Muscle layer of duodenum (tissue), 2 donors: ENCODE results near the gene ACOX3.
"Not testable (repeated sequence)": the region's sequence is repeated elsewhere in the genome, so short reads cannot be mapped to it uniquely, and the experiment has no call there.

ENCODE experiments used
- H3K27ac ChIP-seq: one replicate; pipeline ENCODE4 v1.7.0; 2013; ENCODE audit warnings: mild to moderate bottlenecking, low read length
- H3K27me3 ChIP-seq: one replicate; pipeline ENCODE4 v1.7.0; 2013; ENCODE audit warnings: low read depth, mild to moderate bottlenecking, control low read depth, low read length
- H3K36me3 ChIP-seq, 2 donors: one replicate each; pipeline ENCODE4 v1.7.0; 2013; ENCODE audit warnings: low read length in 2 of 2, control low read depth in 1 of 2, mild to moderate bottlenecking in 1 of 2; ENCODE audit not compliant: insufficient read depth in 2 of 2, control insufficient read depth in 1 of 2
- H3K4me1 ChIP-seq, 2 donors: one replicate each; pipeline ENCODE4 v1.7.0; 2013; ENCODE audit warnings: low read length in 2 of 2, mild to moderate bottlenecking in 2 of 2, control low read depth in 1 of 2, moderate library complexity in 1 of 2; ENCODE audit not compliant: insufficient read depth in 2 of 2, control insufficient read depth in 1 of 2
- H3K4me3 ChIP-seq, 2 donors: one replicate each; pipeline ENCODE4 v1.7.0; 2013; ENCODE audit warnings: low read length in 2 of 2, low read depth in 1 of 2, mild to moderate bottlenecking in 1 of 2
- H3K9me3 ChIP-seq, 2 donors: one replicate each; pipeline ENCODE4 v1.7.0; 2013; ENCODE audit warnings: low read length in 2 of 2, control low read depth in 1 of 2, mild to moderate bottlenecking in 1 of 2; ENCODE audit not compliant: control insufficient read depth in 1 of 2
- donor health status: healthy.

Gene ACOX3

GRCh38 chr4:8393593-8394038, 46.9 kb downstream of the ACOX3 start:
- Histone ChIP-seq H3K36me3 (peaks cover 9 to 48% of the 10 kb centered on the region in 2 donors), H3K9me3 (no peaks in the 10 kb centered on the region), H3K4me3 (no peak overlapping the region), H3K27me3 (no peaks in the 10 kb centered on the region), H3K27ac (peak overlapping the region; percentile 47), H3K4me1 (peaks cover 16 to 32% of the 10 kb centered on the region in 2 donors)

- Histone ChIP-seq H3K9me3 (no peaks in the 10 kb centered on the region), H3K4me1 (peaks cover 16 to 32% of the 10 kb centered on the region in 2 donors), H3K27ac (no peak overlapping the region), H3K36me3 (peaks cover 11 to 53% of the 10 kb centered on the region in 2 donors), H3K4me3 (no peak overlapping the region), H3K27me3 (no peaks in the 10 kb centered on the region)
Observed at GRCh38 chr4:8392591-8393190, 47.8 kb downstream of the ACOX3 start.

DNA sequence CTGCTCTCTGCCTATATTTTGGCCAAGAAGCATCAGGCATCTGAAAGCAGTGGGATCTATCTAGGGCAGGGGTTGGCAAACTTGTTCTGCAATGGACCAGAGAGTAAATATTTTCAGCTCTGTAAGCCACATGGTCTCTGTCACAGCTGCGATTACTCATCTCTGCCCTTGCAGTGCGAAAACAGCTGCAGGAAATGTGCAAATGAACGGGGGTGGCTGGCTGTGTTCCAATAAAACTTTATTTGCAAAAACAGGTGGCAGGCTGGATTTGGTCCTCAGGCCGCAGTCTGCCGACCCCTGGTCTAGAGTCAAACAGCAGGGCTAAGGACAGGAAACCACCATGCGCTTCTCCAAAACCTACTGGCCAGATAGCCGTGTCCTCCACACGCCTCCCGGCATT, 48.6 kb downstream of the ACOX3 start:
- Histone ChIP-seq H3K4me1 (peaks cover 16 to 32% of the 10 kb centered on the region in 2 donors), H3K27ac (no peak overlapping the region)

DNA sequence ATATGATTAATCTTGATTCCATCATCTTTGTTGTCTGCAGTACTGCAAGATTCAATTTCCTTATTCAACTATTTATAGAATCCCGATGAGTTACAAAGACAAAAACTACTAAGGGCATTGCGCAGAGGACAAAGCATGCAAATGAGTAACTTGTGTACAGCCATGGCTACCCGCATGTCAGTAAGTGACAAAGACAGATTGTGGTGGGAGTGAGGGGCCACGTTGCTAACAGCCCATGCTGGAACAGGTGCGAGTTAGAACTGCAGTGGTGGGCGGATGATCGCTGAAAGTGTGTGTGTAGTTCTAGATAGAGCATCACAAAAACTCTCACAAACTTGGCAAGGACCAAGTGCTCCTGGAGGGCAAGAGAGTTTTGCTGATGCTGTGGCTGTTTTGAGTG, 49.5 kb downstream of the ACOX3 start:
- no peak overlapping the region for H3K4me3 ChIP-seq
- no peaks in the 10 kb centered on the region for H3K9me3 ChIP-seq
- peaks cover 16 to 32% of the 10 kb centered on the region in 2 donors for H3K4me1 ChIP-seq
- H3K27me3 ChIP-seq: no peaks in the 10 kb centered on the region
- H3K36me3 ChIP-seq: peaks cover 14 to 58% of the 10 kb centered on the region in 2 donors
- no peak overlapping the region for H3K27ac ChIP-seq

More for the DNA sequence above, 48.6 kb downstream of the ACOX3 start:
- Histone ChIP-seq H3K4me3 (no peak overlapping the region), H3K27me3 (no peaks in the 10 kb centered on the region), H3K9me3 (no peaks in the 10 kb centered on the region), H3K36me3 (peaks cover 13 to 57% of the 10 kb centered on the region in 2 donors)

DNA sequence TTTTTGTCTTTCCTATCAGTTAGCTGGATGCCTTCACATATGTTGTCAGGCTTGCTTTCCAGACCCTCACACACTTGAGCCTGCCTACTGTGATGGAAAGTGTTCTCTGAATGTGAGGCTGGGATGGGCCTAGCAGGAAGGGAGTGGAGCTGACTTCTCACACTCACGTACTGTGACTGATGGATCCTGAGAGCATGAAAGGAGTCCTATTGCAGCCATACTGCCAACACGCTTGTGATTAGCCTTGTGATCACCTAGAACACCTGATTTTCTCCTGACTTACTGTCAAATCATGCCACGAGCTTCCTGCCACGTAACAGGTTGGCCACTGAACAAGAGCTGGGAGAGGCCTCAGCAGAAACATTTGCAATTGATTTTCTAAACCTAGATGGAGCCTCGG, 49.9 kb downstream of the ACOX3 start:
- Histone ChIP-seq H3K4me1 (peaks cover 16 to 32% of the 10 kb centered on the region in 2 donors), H3K27ac (no peak overlapping the region), H3K27me3 (no peaks in the 10 kb centered on the region), H3K4me3 (no peak overlapping the region), H3K9me3 (no peaks in the 10 kb centered on the region), H3K36me3 (peaks cover 14 to 58% of the 10 kb centered on the region in 2 donors)

- Histone ChIP-seq H3K4me3 (no peak overlapping the region), H3K27me3 (no peaks in the 10 kb centered on the region), H3K4me1 (peaks cover 5 to 25% of the 10 kb centered on the region in 2 donors), H3K36me3 (peaks cover 18 to 51% of the 10 kb centered on the region in 2 donors), H3K9me3 (no peaks in the 10 kb centered on the region), H3K27ac (no peak overlapping the region)
Observed at GRCh38 chr4:8388528-8388870, 52.0 kb downstream of the ACOX3 start.

DNA sequence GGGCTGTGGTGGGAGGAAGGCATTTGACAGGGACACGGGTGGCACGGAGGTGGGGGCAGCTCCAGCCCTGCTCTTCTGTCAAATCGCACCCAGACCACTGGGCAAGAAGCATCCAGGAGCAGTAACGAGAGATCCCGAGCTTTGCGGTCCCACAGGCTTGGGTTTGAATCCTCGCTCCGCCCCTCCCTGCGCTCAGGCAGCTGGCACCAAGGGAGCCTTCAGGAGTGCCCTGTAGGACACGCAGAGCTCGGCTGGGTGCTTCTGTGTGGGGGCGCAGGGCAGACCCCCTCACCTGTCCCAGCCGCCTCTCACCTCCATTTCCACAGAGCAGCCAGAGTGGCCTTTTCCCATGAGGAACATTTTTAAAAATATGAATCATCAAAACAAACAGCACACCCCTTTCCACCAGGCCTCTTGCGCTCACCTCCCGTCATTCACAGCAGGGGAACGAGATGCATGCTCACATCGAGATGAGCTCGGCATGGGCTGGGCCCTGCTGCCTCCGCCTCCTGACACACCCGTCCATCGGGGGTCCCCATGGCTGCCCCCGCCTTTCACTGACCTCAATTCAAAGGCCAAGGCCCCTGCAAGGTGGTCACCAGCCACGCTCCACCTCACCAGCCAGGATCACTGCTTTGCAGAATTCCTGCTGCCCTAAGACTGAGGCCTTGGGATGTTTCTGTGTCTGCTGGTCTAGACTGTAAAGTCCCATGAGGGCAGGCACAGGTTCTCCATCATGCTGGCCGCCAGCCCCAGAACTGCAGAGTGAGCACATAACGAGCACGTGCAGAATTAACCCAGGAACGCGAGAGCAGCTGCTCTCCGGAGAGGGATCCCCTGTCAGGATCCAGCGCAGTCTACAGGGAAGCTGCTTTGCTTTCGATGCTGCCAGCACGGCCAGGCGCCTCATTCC, 52.7 kb downstream of the ACOX3 start:
- Histone ChIP-seq H3K27me3 (no peaks in the 10 kb centered on the region), H3K4me1 (peaks cover 5 to 24% of the 10 kb centered on the region in 2 donors), H3K4me3 (no peak overlapping the region)

DNA sequence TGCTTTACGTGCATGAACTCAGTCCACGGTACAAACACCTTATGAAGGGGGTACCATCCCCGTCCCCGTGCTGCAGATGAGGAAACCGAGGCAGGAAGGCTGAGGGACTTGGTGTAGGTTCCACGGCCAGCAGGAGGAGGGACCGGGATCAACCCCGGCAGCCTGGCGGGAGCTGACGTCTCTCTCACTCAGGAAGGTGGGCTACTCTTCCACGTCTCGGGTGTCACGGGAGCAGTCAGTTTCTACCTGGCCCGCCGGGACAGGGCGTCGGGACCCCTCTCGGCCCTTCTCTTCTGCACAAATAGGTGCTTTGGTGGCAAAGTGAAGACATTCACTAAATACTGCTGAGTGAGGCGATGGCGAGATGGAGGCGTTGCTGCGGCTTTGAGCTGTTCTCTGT, 53.3 kb downstream of the ACOX3 start:
- peaks cover 18 to 52% of the 10 kb centered on the region in 2 donors for H3K36me3 ChIP-seq

More for the DNA sequence above, 52.7 kb downstream of the ACOX3 start:
- Histone ChIP-seq H3K9me3 (no peaks in the 10 kb centered on the region), H3K36me3 (peaks cover 18 to 55% of the 10 kb centered on the region in 2 donors), H3K27ac (no peak overlapping the region)

GRCh38 chr4:8386731-8387130, 53.8 kb downstream of the ACOX3 start:
- Histone ChIP-seq H3K9me3 (no peaks in the 10 kb centered on the region), H3K36me3 (peaks cover 18 to 49% of the 10 kb centered on the region in 2 donors), H3K27ac (no peak overlapping the region), H3K27me3 (no peaks in the 10 kb centered on the region), H3K4me1 (peaks cover 0 to 14% of the 10 kb centered on the region in 2 donors), H3K4me3 (no peak overlapping the region)

More for the DNA sequence above, 53.3 kb downstream of the ACOX3 start:
- Histone ChIP-seq H3K27me3 (no peaks in the 10 kb centered on the region), H3K4me1 (peaks cover 0 to 17% of the 10 kb centered on the region in 2 donors), H3K27ac (no peak overlapping the region), H3K4me3 (no peak overlapping the region), H3K9me3 (no peaks in the 10 kb centered on the region)

DNA sequence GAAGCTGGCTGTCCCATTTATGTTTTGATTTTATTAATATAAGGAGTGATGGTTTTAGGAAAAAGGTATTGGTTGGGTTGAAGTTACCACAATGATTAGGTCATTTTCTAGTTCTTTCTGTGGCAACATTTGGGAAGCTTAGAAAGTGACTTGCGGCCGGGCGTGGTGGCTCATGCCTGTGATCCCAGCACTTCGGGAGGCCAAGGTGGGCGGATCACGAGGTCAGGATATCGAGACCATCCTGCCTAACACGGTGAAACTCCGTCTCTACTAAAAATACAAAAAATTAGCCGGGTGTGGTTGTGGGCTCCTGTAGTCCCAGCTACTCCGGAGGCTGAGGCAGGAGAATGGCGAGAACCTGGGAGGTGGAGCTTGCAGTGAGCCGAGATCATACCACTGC, 54.4 kb downstream of the ACOX3 start:
- H3K9me3 ChIP-seq, H3K27me3 ChIP-seq, H3K4me1 ChIP-seq, H3K27ac ChIP-seq, H3K4me3 ChIP-seq: not testable (repeated sequence)
- H3K36me3 ChIP-seq: peaks cover 22 to 51% of the 10 kb centered on the region in 2 donors

- Histone ChIP-seq H3K27ac (no peak overlapping the region), H3K4me3 (no peak overlapping the region), H3K27me3 (no peaks in the 10 kb centered on the region), H3K4me1 (peaks cover 0 to 8% of the 10 kb centered on the region in 2 donors), H3K36me3 (peaks cover 27 to 54% of the 10 kb centered on the region in 2 donors), H3K9me3 (no peaks in the 10 kb centered on the region)
Observed at GRCh38 chr4:8385611-8386010, 54.9 kb downstream of the ACOX3 start.
